ENCODE results near the gene CNNM2.

Gene CNNM2

GRCh38 chr10:102880256-102880655 is 37.8 kb upstream of the CNNM2 start:
- no peaks in the 10 kb centered on the region for H4K20me1 ChIP-seq (ENCODE audit: insufficient read depth, low read length)
- no peak overlapping the region for H2AFZ ChIP-seq (ENCODE audit: low read length)
- no peaks in the 10 kb centered on the region for H3F3A ChIP-seq (ENCODE audit: insufficient read depth, low read length)
- no peaks in the 10 kb centered on the region for H3K9me3 ChIP-seq (ENCODE audit: low read length)
- no peaks in the 10 kb centered on the region for H3K79me2 ChIP-seq (ENCODE audit: insufficient read depth, low read length)
- H3K4me2 ChIP-seq (ENCODE audit: low read length), result no peak overlapping the region
- no peaks in the 10 kb centered on the region for H3K36me3 ChIP-seq (ENCODE audit: insufficient read depth, low read length)
- H3K27me3 ChIP-seq (ENCODE audit: insufficient read depth, low read length), result no peaks in the 10 kb centered on the region
- H3K27ac ChIP-seq (ENCODE audit: low read depth, low read length, poor library complexity, severe bottlenecking), result no peak overlapping the region
- no peaks in the 10 kb centered on the region for H3K9me2 ChIP-seq (ENCODE audit: low read depth, low read length)
- no peak for TF ChIP-seq EZH2 (IDR thresholded peaks at IDR 0.05; ENCODE audit: borderline replicate concordance, low read length)
- TF ChIP-seq CTCF (IDR thresholded peaks at IDR 0.05; ENCODE audit: low read length), result no peak
- H3K4me1 ChIP-seq (ENCODE audit: insufficient read depth, low read length, severe bottlenecking), result no peaks in the 10 kb centered on the region
- H3K4me3 ChIP-seq (ENCODE audit: low read depth, low read length, poor library complexity, severe bottlenecking), result no peak overlapping the region
- no peak overlapping the region for H3K9ac ChIP-seq (ENCODE audit: low read length)

- H3K4me2 ChIP-seq (ENCODE audit: low read length), result no peak overlapping the region
- TF ChIP-seq EZH2 (IDR thresholded peaks at IDR 0.05; ENCODE audit: borderline replicate concordance, low read length), result no peak
- TF ChIP-seq CTCF (IDR thresholded peaks at IDR 0.05; ENCODE audit: low read length), result no peak
- H3F3A ChIP-seq (ENCODE audit: insufficient read depth, low read length), result no peaks in the 10 kb centered on the region
- no peaks in the 10 kb centered on the region for H3K4me1 ChIP-seq (ENCODE audit: insufficient read depth, low read length, severe bottlenecking)
- H3K79me2 ChIP-seq (ENCODE audit: insufficient read depth, low read length), result no peaks in the 10 kb centered on the region
- H3K27me3 ChIP-seq (ENCODE audit: insufficient read depth, low read length), result no peaks in the 10 kb centered on the region
- H3K9me3 ChIP-seq (ENCODE audit: low read length), result no peaks in the 10 kb centered on the region
- H3K27ac ChIP-seq (ENCODE audit: low read depth, low read length, poor library complexity, severe bottlenecking), result no peak overlapping the region
- no peaks in the 10 kb centered on the region for H3K9me2 ChIP-seq (ENCODE audit: low read depth, low read length)
- H4K20me1 ChIP-seq (ENCODE audit: insufficient read depth, low read length), result no peaks in the 10 kb centered on the region
- no peaks in the 10 kb centered on the region for H3K36me3 ChIP-seq (ENCODE audit: insufficient read depth, low read length)
- H3K9ac ChIP-seq (ENCODE audit: low read length), result no peak overlapping the region
- H2AFZ ChIP-seq (ENCODE audit: low read length), result no peak overlapping the region
- H3K4me3 ChIP-seq (ENCODE audit: low read depth, low read length, poor library complexity, severe bottlenecking), result no peak overlapping the region
These were observed 30.0 kb upstream of the CNNM2 start for GRCh38 chr10:102888048-102888447.

- H3K36me3 ChIP-seq (ENCODE audit: insufficient read depth, low read length), result no peaks in the 10 kb centered on the region
- H3F3A ChIP-seq (ENCODE audit: insufficient read depth, low read length), result no peaks in the 10 kb centered on the region
These were observed 23.5 kb upstream of the CNNM2 start for GRCh38 chr10:102894466-102895213.

GRCh38 chr10:102900006-102900405 is 18.1 kb upstream of the CNNM2 start:
- Histone ChIP-seq H3K4me3 (ENCODE audit: low read depth, low read length, poor library complexity, severe bottlenecking) (no peak overlapping the region), H3K4me1 (ENCODE audit: insufficient read depth, low read length, severe bottlenecking) (no peaks in the 10 kb centered on the region), H2AFZ (ENCODE audit: low read length) (no peak overlapping the region), H3F3A (ENCODE audit: insufficient read depth, low read length) (no peaks in the 10 kb centered on the region), H3K79me2 (ENCODE audit: insufficient read depth, low read length) (no peaks in the 10 kb centered on the region), H3K9ac (ENCODE audit: low read length) (no peak overlapping the region), H3K9me3 (ENCODE audit: low read length) (no peaks in the 10 kb centered on the region), H4K20me1 (ENCODE audit: insufficient read depth, low read length) (no peaks in the 10 kb centered on the region), H3K27me3 (ENCODE audit: insufficient read depth, low read length) (no peaks in the 10 kb centered on the region), H3K36me3 (ENCODE audit: insufficient read depth, low read length) (no peaks in the 10 kb centered on the region), H3K9me2 (ENCODE audit: low read depth, low read length) (no peaks in the 10 kb centered on the region), H3K27ac (ENCODE audit: low read depth, low read length, poor library complexity, severe bottlenecking) (no peak overlapping the region), H3K4me2 (ENCODE audit: low read length) (no peak overlapping the region)
- TF ChIP-seq CTCF (IDR thresholded peaks at IDR 0.05; ENCODE audit: low read length) (no peak), EZH2 (IDR thresholded peaks at IDR 0.05; ENCODE audit: borderline replicate concordance, low read length) (no peak)

More at GRCh38 chr10:102894466-102895213, 23.5 kb upstream of the CNNM2 start:
- H3K9ac ChIP-seq (ENCODE audit: low read length), result no peak overlapping the region
- H3K4me2 ChIP-seq (ENCODE audit: low read length), result no peak overlapping the region
- H3K9me3 ChIP-seq (ENCODE audit: low read length), result no peaks in the 10 kb centered on the region
- H2AFZ ChIP-seq (ENCODE audit: low read length), result no peak overlapping the region
- no peaks in the 10 kb centered on the region for H3K27me3 ChIP-seq (ENCODE audit: insufficient read depth, low read length)
- H3K4me1 ChIP-seq (ENCODE audit: insufficient read depth, low read length, severe bottlenecking), result no peaks in the 10 kb centered on the region
- no peak overlapping the region for H3K27ac ChIP-seq (ENCODE audit: low read depth, low read length, poor library complexity, severe bottlenecking)
- no peak overlapping the region for H3K4me3 ChIP-seq (ENCODE audit: low read depth, low read length, poor library complexity, severe bottlenecking)
- H3K9me2 ChIP-seq (ENCODE audit: low read depth, low read length), result no peaks in the 10 kb centered on the region
- TF ChIP-seq EZH2 (IDR thresholded peaks at IDR 0.05; ENCODE audit: borderline replicate concordance, low read length), result no peak
- H4K20me1 ChIP-seq (ENCODE audit: insufficient read depth, low read length), result no peaks in the 10 kb centered on the region
- H3K79me2 ChIP-seq (ENCODE audit: insufficient read depth, low read length), result no peaks in the 10 kb centered on the region
